ENCODE results near the gene HBG2.

HBG2 gene

GRCh38 chr11:5229796-5230195, 24.8 kb downstream of the HBG2 start:
- Histone ChIP-seq H3K9me2 (replicated peaks; ENCODE audit: low read depth, low read length) (no peaks in the 10 kb centered on the region), H3F3A (ENCODE audit: low read depth) (no peaks in the 10 kb centered on the region)

DNA sequence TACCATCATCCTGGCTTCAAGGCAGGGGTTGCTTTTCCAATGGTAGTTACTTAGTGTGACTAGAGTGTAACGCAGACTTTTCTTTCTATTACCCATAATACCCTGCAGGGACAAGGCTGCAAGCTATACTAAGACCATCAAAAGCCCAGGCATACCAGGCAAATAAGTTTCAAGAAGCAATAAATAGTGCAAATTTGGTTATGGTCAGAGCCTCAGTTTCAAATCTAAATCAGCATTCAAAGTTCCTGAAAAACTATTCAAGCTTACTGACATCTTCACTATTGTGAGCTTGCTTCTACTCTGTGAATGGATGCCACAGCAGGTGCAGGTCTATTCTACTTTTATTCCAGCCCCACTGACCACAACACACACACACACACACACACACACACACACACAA, 25.2 kb downstream of the HBG2 start:
- no peaks in the 10 kb centered on the region for H3K4me1 ChIP-seq (ENCODE audit: insufficient read depth, low read length, poor library complexity, severe bottlenecking)
- no peaks in the 10 kb centered on the region for H3F3A ChIP-seq (ENCODE audit: low read depth)
- no peak overlapping the region for H3K4me2 ChIP-seq (ENCODE audit: low read depth, low read length, poor library complexity, severe bottlenecking)
- no peak overlapping the region for H3K9ac ChIP-seq (ENCODE audit: low read depth, low read length, poor library complexity, severe bottlenecking)
- no peaks in the 10 kb centered on the region for H3K9me2 ChIP-seq (replicated peaks; ENCODE audit: low read depth, low read length)
- no peaks in the 10 kb centered on the region for H3K9me3 ChIP-seq (ENCODE audit: insufficient read depth, low read depth, low read length)
- TF ChIP-seq CTCF (conservative IDR thresholded peaks at IDR 0.05; ENCODE audit: low read length) (no peak), EZH2phosphoT487 (IDR thresholded peaks at IDR 0.05; ENCODE audit: borderline replicate concordance) (no peak)
- H3K79me2 ChIP-seq (ENCODE audit: insufficient read depth, low read length) = no peaks in the 10 kb centered on the region
- no peak overlapping the region for H3K4me3 ChIP-seq (ENCODE audit: low read length, poor library complexity, severe bottlenecking)
- H3K36me3 ChIP-seq (ENCODE audit: insufficient read depth, low read length) = no peaks in the 10 kb centered on the region
- peak overlapping the region; percentile 26; the same call in 1 of the 2 replicates for H2AFZ ChIP-seq (ENCODE audit: low read length)
- no peaks in the 10 kb centered on the region for H3K27me3 ChIP-seq (ENCODE audit: insufficient read depth, low read length, poor library complexity, severe bottlenecking)
- H4K20me1 ChIP-seq (ENCODE audit: insufficient read depth, low read length, poor library complexity, severe bottlenecking) = no peaks in the 10 kb centered on the region

More at GRCh38 chr11:5229796-5230195, 24.8 kb downstream of the HBG2 start:
- Histone ChIP-seq H3K4me2 (ENCODE audit: low read depth, low read length, poor library complexity, severe bottlenecking) (no peak overlapping the region), H3K4me3 (ENCODE audit: low read length, poor library complexity, severe bottlenecking) (no peak overlapping the region), H3K27me3 (ENCODE audit: insufficient read depth, low read length, poor library complexity, severe bottlenecking) (no peaks in the 10 kb centered on the region), H3K9ac (ENCODE audit: low read depth, low read length, poor library complexity, severe bottlenecking) (no peak overlapping the region), H3K36me3 (ENCODE audit: insufficient read depth, low read length) (no peaks in the 10 kb centered on the region), H3K79me2 (ENCODE audit: insufficient read depth, low read length) (no peaks in the 10 kb centered on the region), H4K20me1 (ENCODE audit: insufficient read depth, low read length, poor library complexity, severe bottlenecking) (no peaks in the 10 kb centered on the region), H3K4me1 (ENCODE audit: insufficient read depth, low read length, poor library complexity, severe bottlenecking) (no peaks in the 10 kb centered on the region), H2AFZ (ENCODE audit: low read length) (peak overlapping the region; percentile 26; the same call in 1 of the 2 replicates), H3K9me3 (ENCODE audit: insufficient read depth, low read depth, low read length) (no peaks in the 10 kb centered on the region)
- TF ChIP-seq EZH2phosphoT487 (IDR thresholded peaks at IDR 0.05; ENCODE audit: borderline replicate concordance) (no peak), CTCF (conservative IDR thresholded peaks at IDR 0.05; ENCODE audit: low read length) (no peak)

DNA sequence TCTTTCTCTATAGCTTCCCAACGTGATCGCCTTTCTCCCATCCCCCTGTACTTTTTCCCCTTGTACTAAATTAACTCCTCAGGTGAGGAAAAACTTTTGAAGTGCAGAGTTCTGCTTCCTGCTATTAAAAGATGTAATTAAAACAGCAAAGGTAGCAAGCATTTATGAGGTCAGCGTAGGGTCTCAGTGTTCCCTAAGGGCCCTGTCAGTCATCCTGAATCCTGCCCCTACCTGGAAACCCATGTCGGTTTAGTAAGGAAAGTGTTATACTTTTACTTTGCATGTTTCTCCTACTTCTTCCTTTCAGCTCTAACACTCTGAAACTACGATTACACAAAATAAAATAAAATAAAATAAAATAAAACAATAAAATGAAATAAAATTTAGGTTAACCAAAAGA, 26.5 kb downstream of the HBG2 start:
- no peak overlapping the region for H3K4me2 ChIP-seq (ENCODE audit: low read depth, low read length, poor library complexity, severe bottlenecking)
- H3F3A ChIP-seq (ENCODE audit: low read depth) = no peaks in the 10 kb centered on the region
- H3K36me3 ChIP-seq (ENCODE audit: insufficient read depth, low read length) = no peaks in the 10 kb centered on the region
- H4K20me1 ChIP-seq (ENCODE audit: insufficient read depth, low read length, poor library complexity, severe bottlenecking) = no peaks in the 10 kb centered on the region
- H3K9me2 ChIP-seq (replicated peaks; ENCODE audit: low read depth, low read length) = no peaks in the 10 kb centered on the region
- TF ChIP-seq EZH2phosphoT487 (IDR thresholded peaks at IDR 0.05; ENCODE audit: borderline replicate concordance) = no peak
- TF ChIP-seq CTCF (conservative IDR thresholded peaks at IDR 0.05; ENCODE audit: low read length) = no peak
- no peaks in the 10 kb centered on the region for H3K4me1 ChIP-seq (ENCODE audit: insufficient read depth, low read length, poor library complexity, severe bottlenecking)
- H3K9ac ChIP-seq (ENCODE audit: low read depth, low read length, poor library complexity, severe bottlenecking) = no peak overlapping the region
- no peaks in the 10 kb centered on the region for H3K9me3 ChIP-seq (ENCODE audit: insufficient read depth, low read depth, low read length)
- no peaks in the 10 kb centered on the region for H3K79me2 ChIP-seq (ENCODE audit: insufficient read depth, low read length)
- no peak overlapping the region for H3K4me3 ChIP-seq (ENCODE audit: low read length, poor library complexity, severe bottlenecking)
- no peak overlapping the region for H2AFZ ChIP-seq (ENCODE audit: low read length)
- no peaks in the 10 kb centered on the region for H3K27me3 ChIP-seq (ENCODE audit: insufficient read depth, low read length, poor library complexity, severe bottlenecking)

Data from Loucy (cell line).